K562 (cell line): ENCODE data around the gene KLK2. TPM values are rescaled to one million over a fixed set of nuclear protein-coding genes. Genes with fewer than 3 reads are reported as not detected.

Experiments used
- CHD4 ChIP-seq: fragments of 200-600 bp; sonication (generic); IDR thresholded peaks from 3 replicates; pipeline ENCODE4 v1.6.1; 2012; ENCODE audit warnings: low read depth, mild to moderate bottlenecking, mixed read lengths, low read length, inconsistent platforms; ENCODE audit not compliant: insufficient read depth, insufficient replicate concordance, poor library complexity, severe bottlenecking
- CREB1 ChIP-seq, 2 experiments: sonication (generic) in 1 of 2; formaldehyde crosslinking in 1 of 2; IDR thresholded peaks; 2 replicates each; pipeline versions ENCODE4 v1.6.1 to v1.8.0; 2012 to 2022; ENCODE audit warnings: inconsistent platforms in 1 of 2, mild to moderate bottlenecking in 1 of 2, missing genetic modification reagents in 1 of 2, moderate library complexity in 1 of 2
- CUX1 ChIP-seq: fragments of 200-800 bp; sonication (Bioruptor generic); IDR thresholded peaks from 2 replicates; pipeline ENCODE4 v1.6.1; 2016; ENCODE audit warnings: missing genetic modification characterization, missing compliant biosample characterization
- HMG20B ChIP-seq: fragments of 250-450 bp; sonication (Bioruptor Pico); IDR thresholded peaks from 2 replicates; pipeline ENCODE4 v1.5.0; 2021; ENCODE audit warnings: mild to moderate bottlenecking
- NCOA4 ChIP-seq: fragments of 450-650 bp; IDR thresholded peaks from 2 replicates; pipeline ENCODE4 v1.6.1; 2018; ENCODE audit warnings: mild to moderate bottlenecking; ENCODE audit not compliant: partially characterized antibody
- PTBP1 ChIP-seq: fragments of 200-400 bp; formaldehyde crosslinking; IDR thresholded peaks from 2 replicates; pipeline ENCODE4 v1.6.1; 2017; ENCODE audit warnings: low read depth, low read length
- PTRF ChIP-seq: fragments of 450-650 bp; IDR thresholded peaks from 2 replicates; pipeline ENCODE4 v1.6.1; 2016; ENCODE audit warnings: mild to moderate bottlenecking, missing genetic modification characterization, missing compliant biosample characterization
- SMC3 ChIP-seq: conservative IDR thresholded peaks from 2 replicates; pipeline ENCODE4 v1.6.1; 2011; ENCODE audit warnings: low read depth, low read length, improper control_type of control experiment; ENCODE audit not compliant: insufficient read depth
- STAG1 ChIP-seq: sonication (generic); formaldehyde crosslinking; IDR thresholded peaks from 2 replicates; pipeline ENCODE4 v1.5.0; 2020; ENCODE audit warnings: missing genetic modification reagents, borderline replicate concordance
- TAF15 ChIP-seq: fragments of 200-400 bp; formaldehyde crosslinking; IDR thresholded peaks from 2 replicates; pipeline ENCODE4 v1.6.1; 2017; ENCODE audit warnings: mild to moderate bottlenecking, low read depth, low read length, moderate library complexity
- TARDBP ChIP-seq: fragments of 450-650 bp; IDR thresholded peaks from 2 replicates; pipeline ENCODE4 v1.6.1; 2016
- TBL1XR1 ChIP-seq, 2 experiments: IDR thresholded peaks; 2 replicates each; pipeline ENCODE4 v1.6.1; 2012; ENCODE audit warnings: improper control_type of control experiment in 2 of 2, low read length in 2 of 2, mild to moderate bottlenecking in 1 of 2
- ZFPM2 ChIP-seq: fragments of 250-450 bp; sonication (Bioruptor Pico); IDR thresholded peaks from 2 replicates; pipeline ENCODE4 v1.5.1; 2022; ENCODE audit warnings: mild to moderate bottlenecking
- ZNF785 ChIP-seq: fragments of 250-450 bp; sonication (Bioruptor Pico); IDR thresholded peaks from 2 replicates; pipeline ENCODE4 v1.4.0; 2020; ENCODE audit warnings: mild to moderate bottlenecking
- ZSCAN29 ChIP-seq: fragments of 450-650 bp; IDR thresholded peaks from 2 replicates; pipeline ENCODE4 v1.6.1; 2017
- polyA plus RNA-seq, 8 experiments: library from polyadenylated mRNA; depleted of rRNA in 4 of 8; stranded (reverse) in 5 of 8; unstranded in 3 of 8; fragments of >200 nt; fragmentation: Nextera tagmentation in 2 of 8; fragmentation: Illumina TruSeq in 1 of 8; extraction: Ambion mirVana in 2 of 8; extraction: Trizol in 1 of 8; gene quantifications; 2 replicates each; pipeline versions ENCODE4 v1.2.1 to v1.2.3, GENCODE V29; 2011 to 2014; ENCODE audit warnings: inconsistent platforms in 1 of 8, missing spikeins in 1 of 8
- total RNA-seq, 7 experiments: library from RNA; depleted of rRNA in 6 of 7; stranded (reverse); fragments of >200 nt in 6 of 7; fragmentation: Illumina TruSeq in 2 of 7; extraction: Trizol in 2 of 7; gene quantifications; 2 replicates each; pipeline versions ENCODE4 v1.2.1 to v1.2.3, GENCODE V29; 2011 to 2021; ENCODE audit warnings: low replicate concordance in 1 of 7
- TF ChIP-seq, protein P1 (sequence below): fragments of 250-450 bp; sonication (Bioruptor Pico); IDR thresholded peaks from 2 replicates; pipeline ENCODE4 v1.5.0; 2020; ENCODE audit warnings: mild to moderate bottlenecking, borderline replicate concordance
- TF ChIP-seq, protein P2 (sequence below), 2 experiments: fragments of 250-450 bp in 1 of 2; fragments of 450-650 bp in 1 of 2; sonication (Bioruptor Pico) in 1 of 2; IDR thresholded peaks; 2 replicates each; pipeline versions ENCODE4 v1.6.1 to v1.8.0; 2016 to 2021; ENCODE audit warnings: mild to moderate bottlenecking in 2 of 2, moderate library complexity in 2 of 2, missing compliant biosample characterization in 1 of 2, missing genetic modification characterization in 1 of 2
- TF ChIP-seq, protein P3 (sequence below): fragments of 250-450 bp; sonication (Bioruptor Pico); IDR thresholded peaks from 2 replicates; pipeline ENCODE4 v1.9.0; 2021; ENCODE audit warnings: mild to moderate bottlenecking, inconsistent platforms

The KLK2 gene
- total and polyA plus RNA-seq, 9 of the 15 experiments (the other 6 are each of a cell fraction or from before 2014, with no cell fraction given) = 0.11 to 0.47 (median 0.23) TPM; not detected in 1

DNA sequence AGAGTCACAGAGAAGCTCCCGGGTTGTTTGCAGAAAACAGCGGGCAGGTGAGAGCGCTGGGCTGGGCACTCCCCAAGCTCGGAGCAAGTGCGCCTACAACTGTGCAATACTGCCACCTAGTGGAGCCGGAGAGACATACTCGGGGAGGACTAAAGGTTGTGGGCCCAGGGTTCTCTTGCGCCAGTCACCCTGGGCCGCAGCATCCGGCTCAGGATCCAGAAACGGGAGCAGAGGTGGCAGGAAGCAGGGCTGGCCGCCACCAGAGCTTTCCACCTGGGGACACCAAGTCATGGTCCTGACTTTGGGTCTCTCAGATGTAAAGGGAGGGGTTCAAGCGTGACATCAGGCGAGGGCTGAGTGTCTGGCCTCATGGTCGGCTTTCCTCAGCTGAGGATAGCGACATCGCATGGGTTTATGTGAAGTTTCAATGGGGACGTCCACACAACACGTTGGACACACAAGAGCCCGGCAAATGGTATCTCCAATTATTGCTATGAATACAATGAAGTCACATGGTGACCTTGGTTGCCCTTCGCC lies 49.1 kb downstream of the KLK2 start (continued):
- TF ChIP-seq TARDBP (no peak), TAF15 (no peak), PTRF (tag) (no peak), CREB1 (IDR thresholded peaks at IDR 0.05) (no peak), CREB1 (CRISPR knock-in tag; IDR thresholded peaks at IDR 0.05) (no peak), ZSCAN29 (no peak), ZNF785 (CRISPR knock-in tag) (no peak), HMG20B (CRISPR knock-in tag) (no peak), NCOA4 (no peak), CUX1 (CRISPR knock-in tag) (no peak), CHD4 (no peak), SMC3 (peak; percentile 84), PTBP1 (no peak), STAG1 (peak; percentile 91; the same call in 1 of the 2 replicates), ZFPM2 (no peak), TBL1XR1 (IDR thresholded peaks at IDR 0.05; ENCODE audit: low read length in 2 of 2) (no peak)
- TF ChIP-seq, protein P1, sequence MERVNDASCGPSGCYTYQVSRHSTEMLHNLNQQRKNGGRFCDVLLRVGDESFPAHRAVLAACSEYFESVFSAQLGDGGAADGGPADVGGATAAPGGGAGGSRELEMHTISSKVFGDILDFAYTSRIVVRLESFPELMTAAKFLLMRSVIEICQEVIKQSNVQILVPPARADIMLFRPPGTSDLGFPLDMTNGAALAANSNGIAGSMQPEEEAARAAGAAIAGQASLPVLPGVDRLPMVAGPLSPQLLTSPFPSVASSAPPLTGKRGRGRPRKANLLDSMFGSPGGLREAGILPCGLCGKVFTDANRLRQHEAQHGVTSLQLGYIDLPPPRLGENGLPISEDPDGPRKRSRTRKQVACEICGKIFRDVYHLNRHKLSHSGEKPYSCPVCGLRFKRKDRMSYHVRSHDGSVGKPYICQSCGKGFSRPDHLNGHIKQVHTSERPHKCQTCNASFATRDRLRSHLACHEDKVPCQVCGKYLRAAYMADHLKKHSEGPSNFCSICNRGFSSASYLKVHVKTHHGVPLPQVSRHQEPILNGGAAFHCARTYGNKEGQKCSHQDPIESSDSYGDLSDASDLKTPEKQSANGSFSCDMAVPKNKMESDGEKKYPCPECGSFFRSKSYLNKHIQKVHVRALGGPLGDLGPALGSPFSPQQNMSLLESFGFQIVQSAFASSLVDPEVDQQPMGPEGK (CRISPR knock-in tag) = no peak
- TF ChIP-seq, protein P2, sequence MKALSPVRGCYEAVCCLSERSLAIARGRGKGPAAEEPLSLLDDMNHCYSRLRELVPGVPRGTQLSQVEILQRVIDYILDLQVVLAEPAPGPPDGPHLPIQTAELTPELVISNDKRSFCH (CRISPR knock-in tag; IDR thresholded peaks at IDR 0.05) = no peak
- TF ChIP-seq, protein P2 (tag; IDR thresholded peaks at IDR 0.05) = no peak
- TF ChIP-seq, protein P3, sequence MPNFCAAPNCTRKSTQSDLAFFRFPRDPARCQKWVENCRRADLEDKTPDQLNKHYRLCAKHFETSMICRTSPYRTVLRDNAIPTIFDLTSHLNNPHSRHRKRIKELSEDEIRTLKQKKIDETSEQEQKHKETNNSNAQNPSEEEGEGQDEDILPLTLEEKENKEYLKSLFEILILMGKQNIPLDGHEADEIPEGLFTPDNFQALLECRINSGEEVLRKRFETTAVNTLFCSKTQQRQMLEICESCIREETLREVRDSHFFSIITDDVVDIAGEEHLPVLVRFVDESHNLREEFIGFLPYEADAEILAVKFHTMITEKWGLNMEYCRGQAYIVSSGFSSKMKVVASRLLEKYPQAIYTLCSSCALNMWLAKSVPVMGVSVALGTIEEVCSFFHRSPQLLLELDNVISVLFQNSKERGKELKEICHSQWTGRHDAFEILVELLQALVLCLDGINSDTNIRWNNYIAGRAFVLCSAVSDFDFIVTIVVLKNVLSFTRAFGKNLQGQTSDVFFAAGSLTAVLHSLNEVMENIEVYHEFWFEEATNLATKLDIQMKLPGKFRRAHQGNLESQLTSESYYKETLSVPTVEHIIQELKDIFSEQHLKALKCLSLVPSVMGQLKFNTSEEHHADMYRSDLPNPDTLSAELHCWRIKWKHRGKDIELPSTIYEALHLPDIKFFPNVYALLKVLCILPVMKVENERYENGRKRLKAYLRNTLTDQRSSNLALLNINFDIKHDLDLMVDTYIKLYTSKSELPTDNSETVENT (CRISPR knock-in tag) = no peak
